Measurements from ENCODE around the gene HEG1. TPM values are rescaled to one million over a fixed set of nuclear protein-coding genes. Genes with fewer than 3 reads are reported as not detected.

The HEG1 gene
- total and polyA plus RNA-seq, 8 donors, result 2.3 to 56.9 (median 21.5) TPM

- WGBS, 5 donors, result 58 to 86% (median 73%) methylated on average over 2 of the region's 2 CpGs
- no peak for TF ChIP-seq CTCF (IDR thresholded peaks at IDR 0.05)
- TF ChIP-seq EP300 (IDR thresholded peaks at IDR 0.05), result no peak
- TF ChIP-seq POLR2AphosphoS5 (IDR thresholded peaks at IDR 0.05), result no peak
- TF ChIP-seq POLR2A (IDR thresholded peaks at IDR 0.05), result no peak
- intact Hi-C loops (cut with DNase I; ENCODE audit: low total_unique reads), result no loop called here
- no peaks in the 10 kb centered on the region for H3K9me3 ChIP-seq
- DNase-seq, result no peak
- no peak overlapping the region for H3K27ac ChIP-seq
- H3K36me3 ChIP-seq, result peaks cover 24 to 54% (median 50%) of the 10 kb centered on the region in 4 donors
- no peaks in the 10 kb centered on the region for H3K27me3 ChIP-seq
- H3K4me3 ChIP-seq, result no peak overlapping the region
- peaks cover 0 to 32% (median 19%) of the 10 kb centered on the region in 4 donors for H3K4me1 ChIP-seq
Observed at GRCh38 chr3:125022206-125022605, 33.6 kb downstream of the HEG1 start.

GRCh38 chr3:125019271-125019670, 36.5 kb downstream of the HEG1 start:
- H3K9me3 ChIP-seq, result no peaks in the 10 kb centered on the region
- no peaks in the 10 kb centered on the region for H3K27me3 ChIP-seq
- intact Hi-C loops (cut with DNase I; ENCODE audit: low total_unique reads), result no loop called here
- H3K27ac ChIP-seq, result no peak overlapping the region
- H3K36me3 ChIP-seq, result peaks cover 17 to 65% (median 46%) of the 10 kb centered on the region in 4 donors
- H3K4me1 ChIP-seq, result peaks cover 0 to 16% (median 6%) of the 10 kb centered on the region in 4 donors
- no peak for TF ChIP-seq EP300 (IDR thresholded peaks at IDR 0.05)
- no peak for DNase-seq
- H3K4me3 ChIP-seq, result no peak overlapping the region
- 76 to 89% (median 88%) methylated on average over 3 of the region's 3 CpGs for WGBS, 5 donors

- no peaks in the 10 kb centered on the region for H3K9me3 ChIP-seq
- H3K4me1 ChIP-seq, result no peaks in the 10 kb centered on the region
- peaks cover 33 to 83% (median 65%) of the 10 kb centered on the region in 4 donors for H3K36me3 ChIP-seq
- H3K27ac ChIP-seq, result no peak overlapping the region
- 88 to 97% (median 94%) methylated on average over 2 of the region's 2 CpGs for WGBS, 5 donors
- no peak for DNase-seq
- intact Hi-C loops (cut with DNase I; ENCODE audit: low total_unique reads), result no loop called here
- H3K4me3 ChIP-seq, result no peak overlapping the region
- no peaks in the 10 kb centered on the region for H3K27me3 ChIP-seq
- TF ChIP-seq POLR2AphosphoS5 (IDR thresholded peaks at IDR 0.05) (no peak), EP300 (IDR thresholded peaks at IDR 0.05) (no peak), POLR2A (IDR thresholded peaks at IDR 0.05) (no peak), CTCF (IDR thresholded peaks at IDR 0.05) (no peak)
Observed at GRCh38 chr3:125017406-125017805, 38.4 kb downstream of the HEG1 start.

GRCh38 chr3:125014570-125015179, 41.1 kb downstream of the HEG1 start:
- DNase-seq, result no peak
- Histone ChIP-seq H3K36me3 (peaks cover 33 to 89% (median 67%) of the 10 kb centered on the region in 4 donors), H3K4me1 (peaks cover 4 to 20% (median 13%) of the 10 kb centered on the region in 4 donors), H3K27ac (no peak overlapping the region), H3K9me3 (no peaks in the 10 kb centered on the region), H3K27me3 (no peaks in the 10 kb centered on the region), H3K4me3 (no peak overlapping the region)
- intact Hi-C loops (cut with DNase I; ENCODE audit: low total_unique reads), result no loop called here
- TF ChIP-seq CTCF (IDR thresholded peaks at IDR 0.05) (no peak), POLR2AphosphoS5 (IDR thresholded peaks at IDR 0.05) (no peak), EP300 (IDR thresholded peaks at IDR 0.05) (no peak), POLR2A (IDR thresholded peaks at IDR 0.05) (no peak)
- 89 to 92% (median 91%) methylated on average over 17 to 19 of the region's 19 CpGs for WGBS, 5 donors

GRCh38 chr3:125013095-125013494, 42.7 kb downstream of the HEG1 start:
- Histone ChIP-seq H3K4me1 (peaks cover 4 to 20% (median 13%) of the 10 kb centered on the region in 4 donors), H3K27ac (no peak overlapping the region), H3K9me3 (no peaks in the 10 kb centered on the region), H3K36me3 (peaks cover 22 to 89% (median 66%) of the 10 kb centered on the region in 4 donors), H3K27me3 (no peaks in the 10 kb centered on the region), H3K4me3 (no peak overlapping the region)
- DNase-seq, result no peak
- no peak for TF ChIP-seq EP300 (IDR thresholded peaks at IDR 0.05)
- TF ChIP-seq POLR2AphosphoS5 (IDR thresholded peaks at IDR 0.05), result no peak
- TF ChIP-seq CTCF (IDR thresholded peaks at IDR 0.05), result no peak
- TF ChIP-seq POLR2A (IDR thresholded peaks at IDR 0.05), result no peak
- WGBS, 5 donors, result 88 to 100% (median 93%) methylated on average over 1 of the region's 1 CpG
- intact Hi-C loops (cut with DNase I; ENCODE audit: low total_unique reads), result no loop called here

All from stomach (tissue), 9 donors.